HepG2 (cell line): ENCODE results near the gene DDX23. TPM values are rescaled to one million over a fixed set of nuclear protein-coding genes. Genes with fewer than 3 reads are reported as not detected.

Source experiments
- FOXO1 ChIP-seq: sonication (generic); formaldehyde crosslinking; IDR thresholded peaks from 2 replicates; pipeline ENCODE4 v1.4.0; 2020; ENCODE audit warnings: missing genetic modification reagents
- HNRNPL ChIP-seq: fragments of 200-400 bp; formaldehyde crosslinking; IDR thresholded peaks from 2 replicates; pipeline ENCODE4 v1.6.1; 2017; ENCODE audit warnings: mild to moderate bottlenecking, low read depth, low read length
- HNRNPUL1 ChIP-seq: fragments of 200-400 bp; formaldehyde crosslinking; IDR thresholded peaks from 2 replicates; pipeline ENCODE4 v1.6.1; 2017; ENCODE audit warnings: low read depth, mild to moderate bottlenecking, low read length, moderate library complexity
- IKZF4 ChIP-seq: sonication (generic); formaldehyde crosslinking; IDR thresholded peaks from 2 replicates; pipeline ENCODE4 v1.5.1; 2020; ENCODE audit warnings: borderline replicate concordance, mild to moderate bottlenecking, low read depth, missing genetic modification reagents; ENCODE audit errors: not compliant biosample characterization
- MIER3 ChIP-seq: IDR thresholded peaks from 2 replicates; pipeline ENCODE4 v1.6.1; 2016; ENCODE audit warnings: missing compliant biosample characterization, borderline replicate concordance
- MTA1 ChIP-seq: sonication (generic); formaldehyde crosslinking; IDR thresholded peaks from 2 replicates; pipeline ENCODE4 v1.4.0; 2020; ENCODE audit warnings: missing genetic modification reagents, mild to moderate bottlenecking, borderline replicate concordance
- NCOA1 ChIP-seq: sonication (generic); formaldehyde crosslinking; IDR thresholded peaks from 2 replicates; pipeline ENCODE4 v1.9.0; 2021; ENCODE audit warnings: missing genetic modification reagents
- POLR2AphosphoS5 ChIP-seq: IDR thresholded peaks from 2 replicates; pipeline ENCODE4 v1.6.1; 2012; ENCODE audit warnings: low read depth, low read length
- PRMT3 ChIP-seq: sonication (generic); formaldehyde crosslinking; IDR thresholded peaks from 2 replicates; pipeline ENCODE4 v1.8.1; 2022; ENCODE audit warnings: low read depth, mild to moderate bottlenecking, moderate library complexity, missing genetic modification reagents, borderline replicate concordance
- RBM39 ChIP-seq: fragments of 200-400 bp; formaldehyde crosslinking; IDR thresholded peaks from one replicate; pipeline ENCODE4 v1.6.1; 2018; ENCODE audit warnings: antibody characterized with exemption, mild to moderate bottlenecking, low read depth, low read length; ENCODE audit not compliant: poor library complexity, severe bottlenecking
- ZNF331 ChIP-seq: sonication (generic); formaldehyde crosslinking; IDR thresholded peaks from 2 replicates; pipeline ENCODE4 v1.4.0; 2020; ENCODE audit warnings: missing genetic modification reagents
- ZNF451 ChIP-seq: sonication (generic); formaldehyde crosslinking; IDR thresholded peaks from 2 replicates; pipeline ENCODE4 v1.5.0; 2020; ENCODE audit warnings: mild to moderate bottlenecking, missing genetic modification reagents
- polyA plus RNA-seq, 8 experiments: library from polyadenylated mRNA; depleted of rRNA in 3 of 8; stranded (reverse) in 7 of 8; unstranded in 1 of 8; fragments of >200 nt; fragmentation: Illumina TruSeq in 4 of 8; extraction: Trizol in 4 of 8; gene quantifications; 2 replicates each; pipeline versions ENCODE4 v1.2.1 to v1.2.3, GENCODE V29; 2011 to 2016; ENCODE audit warnings: low read depth in 4 of 8, missing spikeins in 1 of 8, mixed read lengths in 1 of 8; ENCODE audit not compliant: insufficient read depth in 1 of 8
- total RNA-seq, 5 experiments: library from RNA; depleted of rRNA; stranded (reverse); fragments of >200 nt; fragmentation: Illumina TruSeq; extraction: Trizol; gene quantifications; 2 replicates each; pipeline ENCODE4 v1.2.3, GENCODE V29; 2016; ENCODE audit warnings: low read depth in 1 of 5
- TF ChIP-seq, protein P1 (sequence below): sonication (generic); formaldehyde crosslinking; IDR thresholded peaks from 2 replicates; pipeline ENCODE4 v1.4.0; 2020; ENCODE audit warnings: missing genetic modification reagents, borderline replicate concordance
- TF ChIP-seq, protein P2 (sequence below): sonication (generic); formaldehyde crosslinking; IDR thresholded peaks from 2 replicates; pipeline ENCODE4 v1.4.0; 2020; ENCODE audit warnings: missing genetic modification reagents
- TF ChIP-seq, protein P3 (sequence below): sonication (generic); formaldehyde crosslinking; IDR thresholded peaks from 2 replicates; pipeline ENCODE4 v1.8.1; 2023; ENCODE audit warnings: missing genetic modification reagents, inconsistent platforms, borderline replicate concordance
- TF ChIP-seq, protein P4 (sequence below), 2 experiments: sonication (generic) in 1 of 2; formaldehyde crosslinking in 1 of 2; IDR thresholded peaks; 2 replicates each; pipeline versions ENCODE4 v1.4.0 to v1.6.1; 2016 to 2020; ENCODE audit warnings: borderline replicate concordance in 1 of 2, low read depth in 1 of 2, mild to moderate bottlenecking in 1 of 2, missing genetic modification reagents in 1 of 2

Gene DDX23
- total and polyA plus RNA-seq, 2 of the 13 experiments (the other 11 are each of a cell fraction or from before 2014, with no cell fraction given) = 35.7 to 90.0 TPM

DNA sequence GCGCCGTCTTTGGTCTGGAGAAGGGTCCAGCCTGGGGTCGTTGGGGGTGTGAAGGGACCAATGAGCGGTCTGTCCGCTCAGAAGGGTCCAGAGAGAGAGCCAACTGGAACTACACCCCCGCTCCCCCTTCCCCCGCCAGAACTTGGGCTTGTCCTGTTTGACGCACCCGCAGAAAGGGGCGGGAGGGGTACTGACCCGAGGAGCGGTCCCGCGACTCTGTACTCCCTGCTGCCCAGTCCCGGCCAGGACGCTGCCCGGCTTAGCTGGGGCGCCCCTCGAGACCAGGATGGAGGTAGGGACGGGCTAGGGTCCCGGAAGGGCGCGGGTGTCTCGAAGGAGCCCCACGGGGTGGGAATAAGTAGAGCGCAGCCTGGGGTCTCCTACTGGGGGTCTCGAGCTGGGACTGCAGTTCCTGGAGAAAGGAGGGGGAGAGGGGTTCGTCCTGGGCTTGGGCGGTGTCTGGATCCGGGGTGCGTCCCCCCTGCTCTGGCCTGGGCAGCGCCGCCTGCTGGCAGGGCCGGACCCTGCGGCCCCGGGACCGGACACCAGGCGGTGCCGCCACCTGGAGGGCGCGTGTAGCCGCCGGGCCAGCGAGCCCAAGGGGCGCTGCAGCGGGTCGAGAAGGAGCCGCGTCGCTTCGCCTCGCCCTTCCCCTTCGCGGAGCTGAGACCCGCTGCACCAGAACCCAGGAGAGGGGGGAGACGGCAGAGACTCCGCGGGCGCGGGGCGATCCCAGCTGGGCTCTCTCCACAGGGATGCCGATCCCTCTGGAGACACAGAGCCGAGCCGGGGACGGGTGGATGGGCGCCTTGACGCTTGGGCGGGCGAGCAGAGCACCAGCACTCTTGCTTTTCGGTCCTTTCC lies 37.5 kb downstream of the DDX23 start (continued):
- TF ChIP-seq IKZF4 (CRISPR knock-in tag) (no peak), POLR2AphosphoS5 (no peak), HNRNPL (no peak), ZNF331 (CRISPR knock-in tag) (peak; percentile 59; the same call in 1 of the 2 replicates), MTA1 (CRISPR knock-in tag) (peak; percentile 75; the same call in 1 of the 2 replicates), HNRNPUL1 (no peak), NCOA1 (CRISPR knock-in tag) (no peak), ZNF451 (CRISPR knock-in tag) (peak; percentile 60; the same call in 1 of the 2 replicates), MIER3 (CRISPR knock-in tag) (no peak), PRMT3 (CRISPR knock-in tag) (no peak), RBM39 (peak; percentile 37), FOXO1 (CRISPR knock-in tag) (no peak)
- TF ChIP-seq, protein P1, sequence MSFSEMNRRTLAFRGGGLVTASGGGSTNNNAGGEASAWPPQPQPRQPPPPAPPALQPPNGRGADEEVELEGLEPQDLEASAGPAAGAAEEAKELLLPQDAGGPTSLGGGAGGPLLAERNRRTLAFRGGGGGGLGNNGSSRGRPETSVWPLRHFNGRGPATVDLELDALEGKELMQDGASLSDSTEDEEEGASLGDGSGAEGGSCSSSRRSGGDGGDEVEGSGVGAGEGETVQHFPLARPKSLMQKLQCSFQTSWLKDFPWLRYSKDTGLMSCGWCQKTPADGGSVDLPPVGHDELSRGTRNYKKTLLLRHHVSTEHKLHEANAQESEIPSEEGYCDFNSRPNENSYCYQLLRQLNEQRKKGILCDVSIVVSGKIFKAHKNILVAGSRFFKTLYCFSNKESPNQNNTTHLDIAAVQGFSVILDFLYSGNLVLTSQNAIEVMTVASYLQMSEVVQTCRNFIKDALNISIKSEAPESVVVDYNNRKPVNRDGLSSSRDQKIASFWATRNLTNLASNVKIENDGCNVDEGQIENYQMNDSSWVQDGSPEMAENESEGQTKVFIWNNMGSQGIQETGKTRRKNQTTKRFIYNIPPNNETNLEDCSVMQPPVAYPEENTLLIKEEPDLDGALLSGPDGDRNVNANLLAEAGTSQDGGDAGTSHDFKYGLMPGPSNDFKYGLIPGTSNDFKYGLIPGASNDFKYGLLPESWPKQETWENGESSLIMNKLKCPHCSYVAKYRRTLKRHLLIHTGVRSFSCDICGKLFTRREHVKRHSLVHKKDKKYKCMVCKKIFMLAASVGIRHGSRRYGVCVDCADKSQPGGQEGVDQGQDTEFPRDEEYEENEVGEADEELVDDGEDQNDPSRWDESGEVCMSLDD (CRISPR knock-in tag) = peak; percentile 98
- TF ChIP-seq, protein P2, sequence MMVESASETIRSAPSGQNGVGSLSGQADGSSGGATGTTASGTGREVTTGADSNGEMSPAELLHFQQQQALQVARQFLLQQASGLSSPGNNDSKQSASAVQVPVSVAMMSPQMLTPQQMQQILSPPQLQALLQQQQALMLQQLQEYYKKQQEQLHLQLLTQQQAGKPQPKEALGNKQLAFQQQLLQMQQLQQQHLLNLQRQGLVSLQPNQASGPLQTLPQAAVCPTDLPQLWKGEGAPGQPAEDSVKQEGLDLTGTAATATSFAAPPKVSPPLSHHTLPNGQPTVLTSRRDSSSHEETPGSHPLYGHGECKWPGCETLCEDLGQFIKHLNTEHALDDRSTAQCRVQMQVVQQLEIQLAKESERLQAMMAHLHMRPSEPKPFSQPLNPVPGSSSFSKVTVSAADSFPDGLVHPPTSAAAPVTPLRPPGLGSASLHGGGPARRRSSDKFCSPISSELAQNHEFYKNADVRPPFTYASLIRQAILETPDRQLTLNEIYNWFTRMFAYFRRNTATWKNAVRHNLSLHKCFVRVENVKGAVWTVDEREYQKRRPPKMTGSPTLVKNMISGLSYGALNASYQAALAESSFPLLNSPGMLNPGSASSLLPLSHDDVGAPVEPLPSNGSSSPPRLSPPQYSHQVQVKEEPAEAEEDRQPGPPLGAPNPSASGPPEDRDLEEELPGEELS (CRISPR knock-in tag) = no peak
- TF ChIP-seq, protein P3, sequence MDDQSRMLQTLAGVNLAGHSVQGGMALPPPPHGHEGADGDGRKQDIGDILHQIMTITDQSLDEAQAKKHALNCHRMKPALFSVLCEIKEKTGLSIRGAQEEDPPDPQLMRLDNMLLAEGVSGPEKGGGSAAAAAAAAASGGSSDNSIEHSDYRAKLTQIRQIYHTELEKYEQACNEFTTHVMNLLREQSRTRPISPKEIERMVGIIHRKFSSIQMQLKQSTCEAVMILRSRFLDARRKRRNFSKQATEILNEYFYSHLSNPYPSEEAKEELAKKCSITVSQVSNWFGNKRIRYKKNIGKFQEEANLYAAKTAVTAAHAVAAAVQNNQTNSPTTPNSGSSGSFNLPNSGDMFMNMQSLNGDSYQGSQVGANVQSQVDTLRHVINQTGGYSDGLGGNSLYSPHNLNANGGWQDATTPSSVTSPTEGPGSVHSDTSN (CRISPR knock-in tag) = no peak
- TF ChIP-seq, protein P4, sequence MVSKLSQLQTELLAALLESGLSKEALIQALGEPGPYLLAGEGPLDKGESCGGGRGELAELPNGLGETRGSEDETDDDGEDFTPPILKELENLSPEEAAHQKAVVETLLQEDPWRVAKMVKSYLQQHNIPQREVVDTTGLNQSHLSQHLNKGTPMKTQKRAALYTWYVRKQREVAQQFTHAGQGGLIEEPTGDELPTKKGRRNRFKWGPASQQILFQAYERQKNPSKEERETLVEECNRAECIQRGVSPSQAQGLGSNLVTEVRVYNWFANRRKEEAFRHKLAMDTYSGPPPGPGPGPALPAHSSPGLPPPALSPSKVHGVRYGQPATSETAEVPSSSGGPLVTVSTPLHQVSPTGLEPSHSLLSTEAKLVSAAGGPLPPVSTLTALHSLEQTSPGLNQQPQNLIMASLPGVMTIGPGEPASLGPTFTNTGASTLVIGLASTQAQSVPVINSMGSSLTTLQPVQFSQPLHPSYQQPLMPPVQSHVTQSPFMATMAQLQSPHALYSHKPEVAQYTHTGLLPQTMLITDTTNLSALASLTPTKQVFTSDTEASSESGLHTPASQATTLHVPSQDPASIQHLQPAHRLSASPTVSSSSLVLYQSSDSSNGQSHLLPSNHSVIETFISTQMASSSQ (IDR thresholded peaks at IDR 0.05; ENCODE audit: low read depth) = no peak
- TF ChIP-seq, protein P4 (CRISPR knock-in tag; IDR thresholded peaks at IDR 0.05; ENCODE audit: borderline replicate concordance) = peak; percentile 40; the same call in 1 of the 2 replicates
